Esophagus (tissue), 2 donors: ENCODE data around the gene AKR1A1. TPM values are rescaled to one million over a fixed set of nuclear protein-coding genes. Genes with fewer than 3 reads are reported as not detected.
"Not testable (repeated sequence)": the region's sequence is repeated elsewhere in the genome, so short reads cannot be mapped to it uniquely, and the experiment has no call there.

Source experiments
- H3K27ac ChIP-seq, 2 donors: one replicate each; pipeline ENCODE4 v1.5.1; 2013; ENCODE audit warnings: low read depth in 2 of 2, mild to moderate bottlenecking in 2 of 2, inconsistent platforms in 1 of 2, low read length in 1 of 2, moderate library complexity in 1 of 2
- H3K27me3 ChIP-seq, 2 donors: one replicate each; pipeline ENCODE4 v1.6.1; 2013; ENCODE audit warnings: low read length in 2 of 2, control low read depth in 1 of 2, mild to moderate bottlenecking in 1 of 2; ENCODE audit not compliant: insufficient read depth in 2 of 2, control insufficient read depth in 1 of 2
- H3K36me3 ChIP-seq, 2 donors: one replicate each; pipeline ENCODE4 v1.6.1; 2013; ENCODE audit warnings: low read length in 1 of 2; ENCODE audit not compliant: control insufficient read depth in 2 of 2, insufficient read depth in 2 of 2
- H3K4me1 ChIP-seq, 2 donors: one replicate each; pipeline ENCODE4 v1.6.1; 2013; ENCODE audit warnings: low read length in 1 of 2; ENCODE audit not compliant: control insufficient read depth in 2 of 2, insufficient read depth in 2 of 2
- H3K4me3 ChIP-seq, 2 donors: one replicate each; pipeline ENCODE4 v1.5.1; 2013; ENCODE audit warnings: low read length in 2 of 2, mild to moderate bottlenecking in 2 of 2, low read depth in 1 of 2, moderate library complexity in 1 of 2
- H3K9me3 ChIP-seq, 2 donors: one replicate each; pipeline ENCODE4 v1.6.1; 2013; ENCODE audit warnings: mild to moderate bottlenecking in 2 of 2, low read depth in 1 of 2, low read length in 1 of 2, moderate library complexity in 1 of 2; ENCODE audit not compliant: control insufficient read depth in 2 of 2, insufficient read depth in 1 of 2
- WGBS, 2 donors: extraction: QIAGEN DNeasy Blood & Tissue Kit; methylation state at CpG; one replicate each; pipeline ENCODE4 v1.1.7; 2013; 5-methylcytosine and 5-hydroxymethylcytosine counted together
- polyA plus RNA-seq, 2 donors: library from polyadenylated mRNA; stranded (reverse); fragments of 200-250 nt; gene quantifications; one replicate each; pipeline ENCODE4 v1.2.3, GENCODE V29; 2013
- donor health status: healthy with polysubstance abuse.
- donor health status: Bipolar disorder and iron deficiency.

The AKR1A1 gene
- polyA plus RNA-seq, 2 donors: 212 to 242 TPM

- H3K9me3 ChIP-seq, H3K36me3 ChIP-seq, H3K4me3 ChIP-seq, H3K4me1 ChIP-seq, H3K27ac ChIP-seq, H3K27me3 ChIP-seq: not testable (repeated sequence)
- WGBS, 2 donors: 63 to 71% methylated on average over 2 of the region's 2 CpGs
These were observed 27.1 kb upstream of the AKR1A1 start for GRCh38 chr1:45523516-45523915.

GRCh38 chr1:45523975-45524374 is 26.7 kb upstream of the AKR1A1 start:
- H3K27me3 ChIP-seq, H3K4me1 ChIP-seq: not testable (repeated sequence)

GRCh38 chr1:45526135-45526644 is 24.4 kb upstream of the AKR1A1 start:
- no peaks in the 10 kb centered on the region for H3K9me3 ChIP-seq
- no peaks in the 10 kb centered on the region for H3K4me1 ChIP-seq
- no peak overlapping the region for H3K27ac ChIP-seq
- H3K27me3 ChIP-seq: no peaks in the 10 kb centered on the region
- no peaks in the 10 kb centered on the region for H3K36me3 ChIP-seq
- no peak overlapping the region for H3K4me3 ChIP-seq
- WGBS, 2 donors: 94 to 100% methylated on average over 1 of the region's 1 CpG

More at GRCh38 chr1:45523975-45524374, 26.7 kb upstream of the AKR1A1 start:
- not testable (repeated sequence) for H3K36me3 ChIP-seq, H3K27ac ChIP-seq, H3K9me3 ChIP-seq, H3K4me3 ChIP-seq
- WGBS, 2 donors: 90 to 93% methylated on average over 10 of the region's 10 CpGs

- WGBS, 2 donors: 95% methylated on average over 11 of the region's 11 CpGs
- no peaks in the 10 kb centered on the region for H3K36me3 ChIP-seq
These were observed 19.9 kb upstream of the AKR1A1 start for GRCh38 chr1:45530632-45531135.

GRCh38 chr1:45531873-45532272 is 18.8 kb upstream of the AKR1A1 start:
- H3K9me3 ChIP-seq: no peaks in the 10 kb centered on the region
- H3K36me3 ChIP-seq: no peaks in the 10 kb centered on the region
- H3K4me1 ChIP-seq: no peaks in the 10 kb centered on the region
- H3K4me3 ChIP-seq: no peak overlapping the region
- H3K27ac ChIP-seq: no peak overlapping the region
- 84 to 88% methylated on average over 5 of the region's 5 CpGs for WGBS, 2 donors
- no peaks in the 10 kb centered on the region for H3K27me3 ChIP-seq

More at GRCh38 chr1:45530632-45531135, 19.9 kb upstream of the AKR1A1 start:
- Histone ChIP-seq H3K27me3 (no peaks in the 10 kb centered on the region), H3K27ac (no peak overlapping the region), H3K9me3 (no peaks in the 10 kb centered on the region), H3K4me1 (no peaks in the 10 kb centered on the region), H3K4me3 (no peak overlapping the region)

GRCh38 chr1:45535988-45536766 is 14.4 kb upstream of the AKR1A1 start:
- Histone ChIP-seq H3K9me3 (no peaks in the 10 kb centered on the region), H3K36me3 (no peaks in the 10 kb centered on the region), H3K27ac (no peak overlapping the region), H3K4me1 (no peaks in the 10 kb centered on the region), H3K27me3 (no peaks in the 10 kb centered on the region), H3K4me3 (no peak overlapping the region)
- WGBS, 2 donors: 58 to 61% methylated on average over 6 of the region's 6 CpGs

GRCh38 chr1:45536886-45537285 is 13.7 kb upstream of the AKR1A1 start:
- no peaks in the 10 kb centered on the region for H3K36me3 ChIP-seq
- WGBS, 2 donors: 69 to 72% methylated on average over 4 of the region's 4 CpGs
- H3K9me3 ChIP-seq: no peaks in the 10 kb centered on the region
- H3K4me1 ChIP-seq: no peaks in the 10 kb centered on the region
- H3K27ac ChIP-seq: no peak overlapping the region
- no peak overlapping the region for H3K4me3 ChIP-seq
- no peaks in the 10 kb centered on the region for H3K27me3 ChIP-seq

GRCh38 chr1:45541193-45541592 is 9.4 kb upstream of the AKR1A1 start:
- Histone ChIP-seq H3K27me3 (no peaks in the 10 kb centered on the region), H3K4me3 (no peak overlapping the region), H3K4me1 (peaks cover 0 to 2% of the 10 kb centered on the region in 2 donors), H3K36me3 (no peaks in the 10 kb centered on the region), H3K27ac (no peak overlapping the region), H3K9me3 (no peaks in the 10 kb centered on the region)
- 94 to 95% methylated on average over 1 of the region's 1 CpG for WGBS, 2 donors

GRCh38 chr1:45542591-45542990 is 8.0 kb upstream of the AKR1A1 start:
- Histone ChIP-seq H3K4me3 (no peak overlapping the region), H3K4me1 (peaks cover 0 to 2% of the 10 kb centered on the region in 2 donors), H3K9me3 (no peaks in the 10 kb centered on the region), H3K36me3 (no peaks in the 10 kb centered on the region), H3K27ac (no peak overlapping the region), H3K27me3 (no peaks in the 10 kb centered on the region)
- 59 to 78% methylated on average over 4 of the region's 4 CpGs for WGBS, 2 donors
